ENCODE measurements around the gene KCNE1.
"Not testable (repeated sequence)": the region's sequence is repeated elsewhere in the genome, so short reads cannot be mapped to it uniquely, and the experiment has no call there.

The KCNE1 gene

DNA sequence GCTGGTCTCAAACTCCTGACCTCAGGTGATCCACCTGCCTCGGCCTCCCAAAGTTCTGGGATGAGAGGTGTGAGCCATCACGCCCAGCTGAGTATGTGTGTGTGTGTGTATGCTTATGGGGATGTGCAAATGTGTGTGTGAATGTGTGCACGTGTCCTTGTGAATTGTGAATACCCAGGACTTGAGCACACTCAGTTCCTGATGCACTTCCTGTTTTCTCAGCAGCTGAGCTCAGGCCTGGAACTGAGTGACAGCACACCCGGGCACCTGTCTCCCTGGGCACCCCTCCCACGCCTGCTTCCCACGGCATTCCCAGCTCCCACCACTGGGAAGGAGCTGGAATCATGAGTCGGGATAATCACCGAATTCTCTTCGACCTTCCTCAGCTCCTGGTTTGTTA is 104.7 kb downstream of the KCNE1 start:
- not testable (repeated sequence) for DNase-seq (ENCODE audit: low read depth)

DNA sequence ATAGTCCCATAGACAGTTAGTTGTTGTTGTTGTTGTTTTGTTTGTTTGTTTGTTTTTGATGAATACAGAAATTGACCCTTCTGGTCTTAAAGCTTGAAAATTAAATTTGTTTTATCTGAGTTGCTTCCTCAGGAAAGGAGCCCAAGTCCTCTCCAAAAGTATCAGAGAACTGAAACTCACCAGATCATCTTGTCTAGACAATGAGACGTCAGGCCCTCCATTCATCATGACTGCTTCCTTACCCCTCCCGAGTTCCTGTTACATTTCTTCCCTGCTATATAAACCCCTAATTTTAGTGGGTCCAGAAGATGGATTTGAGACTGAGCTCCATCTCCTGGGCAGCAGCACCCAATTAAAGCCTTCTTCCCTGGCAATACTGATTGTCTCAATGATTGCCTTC is 105.3 kb downstream of the KCNE1 start:
- DNase-seq (ENCODE audit: low read depth): not testable (repeated sequence)

DNA sequence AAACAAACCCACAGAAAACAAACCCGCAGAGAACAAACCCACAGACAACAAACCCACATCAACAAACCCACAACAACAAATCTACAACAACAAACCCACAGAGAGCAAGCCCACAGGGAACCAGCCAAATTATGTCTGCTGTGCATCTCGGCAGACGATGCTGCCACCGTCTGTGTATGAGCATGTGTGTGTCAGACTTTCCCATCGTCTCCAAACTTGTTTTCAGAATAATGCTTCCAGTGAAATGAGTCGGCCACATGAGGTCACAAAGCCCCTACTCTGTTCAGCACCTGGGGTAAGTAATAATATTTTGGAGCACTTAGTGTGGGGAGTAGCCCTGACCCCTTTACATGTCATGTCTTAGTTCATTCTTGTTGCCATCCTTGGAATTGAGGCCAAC is 105.9 kb downstream of the KCNE1 start:
- not testable (repeated sequence) for DNase-seq (ENCODE audit: low read depth)

DNA sequence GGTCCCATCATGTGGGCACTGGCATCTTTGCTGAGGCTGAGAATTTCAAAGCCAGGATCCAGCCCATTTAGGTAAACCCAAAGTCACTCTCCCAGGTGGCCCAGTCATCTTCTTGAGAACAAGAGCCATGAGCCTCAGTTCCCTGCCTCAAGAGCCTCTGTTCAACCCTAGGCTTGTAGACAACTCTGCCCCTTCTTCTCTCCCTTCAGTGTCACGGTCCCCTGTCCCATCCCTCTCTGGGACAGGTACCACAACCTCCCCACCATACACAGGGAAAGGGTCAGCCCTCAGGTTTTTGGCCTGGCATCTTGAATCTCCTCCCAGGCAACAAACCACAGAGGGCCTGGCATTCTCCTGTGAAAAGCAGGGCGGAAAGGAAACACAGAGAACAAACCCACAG is 106.3 kb downstream of the KCNE1 start:
- DNase-seq (ENCODE audit: low read depth): not testable (repeated sequence)

DNA sequence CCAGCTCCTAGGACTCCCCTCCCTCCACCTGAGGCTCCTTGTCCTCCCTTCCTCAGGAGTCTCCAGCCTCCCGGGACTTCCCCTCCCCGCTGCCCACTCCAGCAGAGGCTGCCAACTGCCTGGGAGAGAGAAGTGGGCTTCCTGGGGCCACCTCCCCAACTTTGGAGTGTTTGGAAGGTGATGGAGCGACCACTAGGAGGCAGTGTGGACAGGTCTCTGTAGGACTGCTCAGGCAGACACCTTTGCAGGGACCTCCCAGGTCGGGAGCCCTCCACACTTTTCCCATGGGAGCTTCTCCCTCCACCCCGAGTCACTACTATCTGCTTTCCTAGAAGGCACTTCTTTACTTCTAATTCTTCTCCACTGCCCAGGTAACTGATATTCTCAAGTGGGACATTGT is 107.3 kb downstream of the KCNE1 start:
- not testable (repeated sequence) for DNase-seq (ENCODE audit: low read depth)

DNA sequence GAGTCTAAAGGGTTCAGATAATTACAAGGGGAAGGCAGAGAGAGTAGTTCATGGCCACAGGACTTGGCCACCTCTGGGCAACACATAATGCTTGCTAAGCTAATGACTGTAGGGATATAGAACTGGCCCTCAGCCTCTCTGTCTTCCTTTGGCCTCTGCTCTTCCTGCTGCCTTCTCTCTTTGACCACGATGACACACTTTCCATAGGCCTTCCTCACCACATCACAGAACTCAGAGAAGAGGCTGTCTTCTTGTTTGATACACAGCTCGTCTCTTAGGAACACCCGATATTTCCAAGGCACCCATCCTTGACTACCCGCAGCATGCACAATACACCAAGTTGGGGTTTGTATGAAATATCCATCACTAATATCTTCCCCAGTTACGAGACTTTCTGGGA is 111.5 kb downstream of the KCNE1 start:
- not testable (repeated sequence) for DNase-seq (ENCODE audit: low read depth)

Measured in stimulated activated CD8-positive, alpha-beta memory T cell treated with anti-CD3 and anti-CD28 coated beads, Interleukin-15, amount 100 ng/mL, for 24 hours (primary cell).